Mucosa of descending colon (tissue), 3 donors: Measurements from ENCODE around the gene IRF1. TPM values are rescaled to one million over a fixed set of nuclear protein-coding genes. Genes with fewer than 3 reads are reported as not detected.

Experiments used
- ATAC-seq: fragments of 200-7000 bp; cut with Tn5 transposase; one replicate; pipeline ENCODE4 v1.9.1; 2020; ENCODE audit warnings: mild to moderate bottlenecking, moderate library complexity
- DNase-seq, 3 donors: peaks; one replicate each; pipeline ENCODE4 v3.0.0-alpha.2; 2020
- H3K36me3 ChIP-seq: fragments of 200-600 bp; one replicate; pipeline ENCODE4 v1.8.0; 2021; ENCODE audit warnings: low read depth, mild to moderate bottlenecking
- H3K4me1 ChIP-seq: fragments of 200-600 bp; one replicate; pipeline ENCODE4 v1.8.0; 2021; ENCODE audit warnings: low read depth, mild to moderate bottlenecking
- H3K4me3 ChIP-seq: fragments of 200-600 bp; one replicate; pipeline ENCODE4 v1.8.0; 2021; ENCODE audit warnings: mild to moderate bottlenecking
- H3K9me3 ChIP-seq: fragments of 200-600 bp; one replicate; pipeline ENCODE4 v1.8.0; 2021; ENCODE audit warnings: mild to moderate bottlenecking
- intact Hi-C, 2 donors: fragments of 100-400 bp; cut with DNase I in 1 of 2; cut with micrococcal nuclease in 1 of 2; formaldehyde crosslinking; loops; one replicate each; pipeline versions ENCODE4 v1.11.0 to v1.11.1; 2022; cut with DNase I, micrococcal nuclease
- total RNA-seq, 3 donors: library from RNA; stranded (reverse); fragmentation: NEBNext Ultra II Directional in 2 of 3; extraction: Animal tissue kit (Norgen Biotek cat#: 25700) in 2 of 3; gene quantifications; one replicate each; pipeline versions ENCODE4 v1.2.1 to v1.2.4, GENCODE V29; 2021 to 2023
- TF ChIP-seq, protein P1 (sequence below): fragments of 200-600 bp; IDR thresholded peaks from one replicate; pipeline ENCODE4 v1.8.0; 2022; ENCODE audit warnings: antibody characterized with exemption, mild to moderate bottlenecking
- donor health status: DM: no; HTN: no; CAD: no; lungs with moderate emphysema.
- donor health status: DM: no; HTN: no; CAD: no.
- donor health status: DM: no; HTN: yes; CAD: no.

Gene IRF1
- total RNA-seq, 3 donors from 2014 or later = 89.4 to 172 (median 143) TPM

DNA sequence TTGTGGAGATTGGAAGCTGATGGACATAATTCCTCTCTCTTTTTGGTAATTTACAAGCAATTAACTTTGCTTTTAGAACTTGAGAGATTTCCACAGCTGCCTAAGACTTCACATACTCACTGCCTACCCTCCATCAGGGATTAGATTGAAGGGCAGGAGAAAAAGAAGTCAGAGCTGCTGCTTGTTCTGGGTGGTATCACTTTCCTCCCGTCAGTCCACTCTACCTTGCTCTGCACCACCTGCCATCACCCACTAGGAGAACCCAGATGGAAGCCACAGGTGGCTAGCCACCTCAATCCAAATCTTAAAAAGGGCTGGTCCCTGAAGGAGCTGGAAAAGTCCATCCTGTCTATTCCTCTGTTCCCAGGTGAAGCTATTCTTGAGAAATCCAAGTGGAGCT lies 10.5 kb downstream of the IRF1 start:
- DNase-seq = peak in 1 of 3 donors; percentile 2
- peaks cover 41% of the 10 kb centered on the region for H3K4me1 ChIP-seq
- intact Hi-C loops = no loop called here
- TF ChIP-seq, protein P1, sequence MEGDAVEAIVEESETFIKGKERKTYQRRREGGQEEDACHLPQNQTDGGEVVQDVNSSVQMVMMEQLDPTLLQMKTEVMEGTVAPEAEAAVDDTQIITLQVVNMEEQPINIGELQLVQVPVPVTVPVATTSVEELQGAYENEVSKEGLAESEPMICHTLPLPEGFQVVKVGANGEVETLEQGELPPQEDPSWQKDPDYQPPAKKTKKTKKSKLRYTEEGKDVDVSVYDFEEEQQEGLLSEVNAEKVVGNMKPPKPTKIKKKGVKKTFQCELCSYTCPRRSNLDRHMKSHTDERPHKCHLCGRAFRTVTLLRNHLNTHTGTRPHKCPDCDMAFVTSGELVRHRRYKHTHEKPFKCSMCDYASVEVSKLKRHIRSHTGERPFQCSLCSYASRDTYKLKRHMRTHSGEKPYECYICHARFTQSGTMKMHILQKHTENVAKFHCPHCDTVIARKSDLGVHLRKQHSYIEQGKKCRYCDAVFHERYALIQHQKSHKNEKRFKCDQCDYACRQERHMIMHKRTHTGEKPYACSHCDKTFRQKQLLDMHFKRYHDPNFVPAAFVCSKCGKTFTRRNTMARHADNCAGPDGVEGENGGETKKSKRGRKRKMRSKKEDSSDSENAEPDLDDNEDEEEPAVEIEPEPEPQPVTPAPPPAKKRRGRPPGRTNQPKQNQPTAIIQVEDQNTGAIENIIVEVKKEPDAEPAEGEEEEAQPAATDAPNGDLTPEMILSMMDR = no peak
- H3K4me3 ChIP-seq = no peak overlapping the region
- ATAC-seq = no peak
- peaks cover 2% of the 10 kb centered on the region for H3K36me3 ChIP-seq
- no peaks in the 10 kb centered on the region for H3K9me3 ChIP-seq

DNA sequence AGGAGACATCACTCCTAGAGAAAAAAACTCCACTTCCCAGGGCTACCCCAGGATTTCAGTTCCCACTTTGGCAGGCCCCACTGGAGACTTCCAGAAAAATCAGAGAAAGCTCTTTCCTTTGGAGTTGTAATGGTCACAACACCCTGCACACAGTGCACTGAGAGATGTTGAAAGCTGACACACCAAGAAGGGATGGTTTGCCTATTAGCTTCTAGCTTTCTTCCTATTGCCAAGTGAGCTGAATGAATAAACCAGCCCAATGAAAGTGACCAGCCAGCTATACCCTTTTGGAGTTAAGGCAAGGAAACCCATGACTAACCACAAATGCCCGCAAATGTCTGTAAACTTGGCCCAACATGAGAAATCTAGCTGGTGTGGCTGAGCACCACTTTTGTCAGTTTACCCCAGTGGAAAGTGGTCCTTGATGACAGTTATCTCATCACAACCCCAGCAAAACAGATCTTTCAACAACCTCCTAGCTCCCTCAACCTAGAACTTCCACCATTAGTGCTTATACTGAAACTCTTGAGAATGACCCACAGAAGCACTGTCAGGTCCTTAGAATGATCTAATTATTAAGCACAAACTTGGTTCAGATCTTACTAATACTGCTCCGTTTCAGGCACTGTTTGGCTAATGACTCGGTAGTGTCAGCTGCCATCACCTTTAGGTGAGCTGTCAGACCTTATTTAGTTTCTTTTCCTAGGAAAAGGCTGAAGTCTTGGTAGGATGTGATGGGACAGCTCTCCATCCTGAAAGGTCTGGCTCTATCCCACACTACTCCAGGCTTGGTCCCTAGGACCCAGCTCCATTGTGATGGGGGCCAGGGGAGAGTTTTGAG lies 11.2 kb downstream of the IRF1 start:
- TF ChIP-seq, protein P1 = no peak
- no peak overlapping the region for H3K4me3 ChIP-seq
- no peaks in the 10 kb centered on the region for H3K9me3 ChIP-seq
- intact Hi-C loops = no loop called here
- DNase-seq (peak in 1 of 3 donors; percentile 17), ATAC-seq (no peak)
- no peaks in the 10 kb centered on the region for H3K36me3 ChIP-seq
- peaks cover 48% of the 10 kb centered on the region for H3K4me1 ChIP-seq

DNA sequence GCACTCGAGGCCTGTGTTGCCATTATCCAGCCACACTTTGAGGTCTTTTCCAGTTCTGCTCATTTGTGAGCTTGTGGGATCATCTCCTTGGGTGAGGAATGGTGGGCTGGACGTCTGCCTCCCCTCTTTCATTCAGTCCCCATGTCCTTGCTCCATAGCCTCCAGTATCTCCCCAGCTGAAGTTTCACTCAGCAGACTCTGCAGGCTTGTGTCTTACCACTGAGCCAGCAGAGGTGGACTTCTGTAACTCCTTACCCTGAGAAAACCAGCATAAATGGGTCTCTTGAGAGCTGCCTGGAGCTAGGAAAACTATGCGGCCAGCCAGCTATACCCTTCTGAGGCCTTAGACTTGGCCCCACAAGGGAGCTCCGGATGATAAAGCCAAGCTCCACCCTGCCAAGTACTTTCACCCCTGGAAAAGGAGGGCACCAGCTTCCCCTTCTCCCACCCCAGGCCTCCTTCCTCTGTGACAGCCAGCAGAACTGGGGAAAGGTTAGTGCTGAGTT lies 12.2 kb downstream of the IRF1 start:
- Histone ChIP-seq H3K4me1 (peaks cover 50% of the 10 kb centered on the region), H3K4me3 (no peak overlapping the region), H3K9me3 (no peaks in the 10 kb centered on the region), H3K36me3 (no peaks in the 10 kb centered on the region)
- ATAC-seq = peak; percentile 2
- intact Hi-C loops = no loop called here
- DNase-seq = peak in 2 of 3 donors; percentile 23 to 38
- TF ChIP-seq, protein P1 = no peak

DNA sequence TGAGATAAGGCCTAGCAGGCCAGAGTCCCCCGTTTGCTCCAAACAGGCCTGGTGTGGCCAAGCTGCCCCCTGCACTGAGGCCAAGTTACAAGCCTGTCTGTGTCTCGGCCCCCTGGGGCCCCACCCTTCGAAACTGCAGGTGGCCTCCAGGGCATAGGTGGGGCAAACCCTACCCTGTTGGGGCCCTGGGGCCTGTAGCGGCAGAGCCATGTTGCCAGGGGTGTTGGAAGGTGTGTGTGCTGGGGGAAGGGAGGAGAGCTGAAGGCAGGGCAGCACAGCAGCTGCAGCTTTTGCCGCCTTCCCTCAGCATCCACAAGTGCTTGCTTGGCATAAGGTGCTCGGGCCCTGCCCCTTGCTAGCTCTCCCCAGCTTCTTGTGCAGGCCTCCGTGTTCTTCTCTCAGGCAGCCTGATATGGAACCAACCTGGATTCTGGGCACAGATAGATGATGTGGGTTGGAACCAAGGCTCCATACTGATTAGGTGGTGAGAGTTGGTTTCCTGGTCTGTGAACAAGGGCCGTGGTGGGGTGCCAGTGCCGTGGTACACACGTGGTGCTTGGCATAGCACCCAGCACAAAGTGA lies 12.7 kb downstream of the IRF1 start:
- DNase-seq = peak; percentile 55 to 84 (median 74)
- TF ChIP-seq, protein P1 = no peak
- intact Hi-C loops = no loop called here
- peak; percentile 67 for ATAC-seq
- no peaks in the 10 kb centered on the region for H3K9me3 ChIP-seq
- H3K4me3 ChIP-seq = no peak overlapping the region
- H3K4me1 ChIP-seq = peaks cover 50% of the 10 kb centered on the region
- no peaks in the 10 kb centered on the region for H3K36me3 ChIP-seq

DNA sequence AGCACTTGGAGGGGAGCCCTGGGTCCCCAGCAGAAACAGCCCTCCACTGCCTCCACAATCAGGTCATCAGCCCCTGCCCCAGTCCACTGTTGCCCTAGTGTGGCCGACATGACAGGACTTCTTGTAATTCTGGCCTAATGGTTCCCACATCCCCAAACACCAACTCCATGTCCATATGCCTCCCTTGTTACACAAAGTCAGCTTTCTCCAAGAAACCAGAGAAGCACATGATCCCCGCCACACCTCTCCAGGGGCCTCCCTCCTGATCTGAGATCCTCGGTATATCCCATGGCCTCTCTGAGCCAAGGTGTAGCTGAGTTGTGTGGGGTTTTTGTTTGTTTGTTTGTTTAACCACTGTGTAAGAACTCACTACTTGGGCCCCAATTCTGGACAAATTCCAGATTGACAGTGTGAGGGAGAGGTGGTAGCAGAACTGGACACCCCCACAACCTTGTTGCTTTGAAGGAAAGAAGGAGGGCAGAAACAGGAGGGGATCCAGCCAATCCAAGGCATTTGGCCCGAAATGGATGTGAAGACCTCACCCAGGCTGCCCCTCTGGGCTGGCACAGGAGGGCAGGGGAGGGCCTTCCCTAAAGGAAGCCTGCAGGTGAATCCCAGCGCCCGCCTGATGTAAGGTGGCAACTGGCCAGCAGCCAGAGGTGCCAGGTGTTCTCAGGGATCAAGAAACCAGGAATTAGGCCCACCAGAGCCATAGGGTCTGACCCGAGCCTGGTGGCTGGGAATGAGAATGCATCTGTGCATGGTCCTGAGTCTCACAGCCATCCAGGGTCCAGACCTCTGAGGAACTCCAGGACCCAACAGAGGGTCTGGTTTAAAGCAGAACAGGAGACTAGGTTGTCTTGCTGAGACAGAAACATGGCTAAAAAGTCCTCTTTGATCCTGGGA lies 13.4 kb downstream of the IRF1 start:
- no peak overlapping the region for H3K4me3 ChIP-seq
- intact Hi-C loops = no loop called here
- ATAC-seq (peak; percentile 4), DNase-seq (peak; percentile 65 to 78 (median 75))
- H3K4me1 ChIP-seq = peaks cover 50% of the 10 kb centered on the region
- no peaks in the 10 kb centered on the region for H3K9me3 ChIP-seq
- TF ChIP-seq, protein P1 = no peak
- no peaks in the 10 kb centered on the region for H3K36me3 ChIP-seq
